PC-3 (cell line): ENCODE results near the gene TMEM263.

Source experiments
- CTCF ChIP-seq: fragments of 300-600 bp; sonication (generic); conservative IDR thresholded peaks from 2 replicates; pipeline ENCODE4 v1.5.1; 2017; ENCODE audit warnings: antibody characterized with exemption, low read depth, mild to moderate bottlenecking, low read length
- EZH2 ChIP-seq: fragments of 300-600 bp; sonication (generic); IDR thresholded peaks from one replicate; pipeline ENCODE4 v1.6.1; 2017; ENCODE audit warnings: antibody characterized with exemption, mild to moderate bottlenecking, low read length; ENCODE audit not compliant: unreplicated experiment

DNA sequence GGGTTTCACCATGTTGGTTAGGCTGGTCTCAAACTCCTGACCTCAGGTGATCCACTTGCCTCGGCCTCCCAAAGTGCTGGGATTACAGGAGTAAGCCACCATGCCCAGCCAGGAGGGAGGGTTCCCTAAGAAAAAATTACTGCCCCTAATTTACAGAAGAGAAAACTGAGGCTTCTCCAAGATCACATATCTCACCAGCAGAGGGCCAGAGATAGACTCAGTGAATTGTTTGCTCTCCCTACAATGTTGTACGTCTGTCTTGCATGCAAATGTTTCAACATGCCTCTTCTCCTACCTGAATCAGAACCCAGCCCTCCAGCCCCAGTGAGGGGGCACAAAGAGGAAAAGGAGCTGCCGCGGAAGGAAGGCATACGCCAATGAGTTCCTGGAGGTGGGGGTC, 48.3 kb upstream of the TMEM263 start:
- no peak for TF ChIP-seq EZH2
- peak; percentile 42; the same call in 1 of the 2 replicates for TF ChIP-seq CTCF
